Panc1 (cell line): ENCODE data around the gene SOD1. TPM values are rescaled to one million over a fixed set of nuclear protein-coding genes. Genes with fewer than 3 reads are reported as not detected.

Experiments used
- ATAC-seq: fragments of 200-7000 bp; cut with Tn5 transposase; 2 replicates; pipeline ENCODE4 v1.9.1; 2020; ENCODE audit warnings: mild to moderate bottlenecking, moderate library complexity
- BruUV-seq: library from RNA; stranded (reverse); fragments of 400-500 nt; replicated peaks from 2 replicates; lab custom pipeline; 2021; lab: Mats Ljungman, UMichigan
- CTCF ChIA-PET: fragments of 300-600 bp; sonication (Branson Sonifier 250); formaldehyde crosslinking; loops from one replicate; lab custom pipeline; 2022; ENCODE audit warnings: antibody characterized with exemption; lab: Charles Lee
- POLR2A ChIA-PET: fragments of 300-600 bp; sonication (Branson Sonifier 250); formaldehyde crosslinking; loops from one replicate; lab custom pipeline; 2022; ENCODE audit warnings: antibody characterized with exemption; lab: Charles Lee
- DNase-seq: peaks from one replicate; pipeline ENCODE4 v3.0.0-alpha.2; 2010; ENCODE audit warnings: low read depth, low spot score
- H3K27ac ChIP-seq: 2 replicates; pipeline ENCODE4 v1.5.1; 2011; ENCODE audit warnings: mild to moderate bottlenecking, low read length, inconsistent platforms
- H3K27me3 ChIP-seq: fragments of 200-500 bp; sonication (Bioruptor generic); 2 replicates; pipeline ENCODE4 v1.6.0; 2014; ENCODE audit warnings: low read length, inconsistent platforms; ENCODE audit not compliant: control insufficient read depth, insufficient read depth
- H3K36me3 ChIP-seq: fragments of 200-500 bp; sonication (Bioruptor generic); 2 replicates; pipeline ENCODE4 v1.5.1; 2014; ENCODE audit warnings: inconsistent platforms, mild to moderate bottlenecking, low read length, moderate library complexity; ENCODE audit not compliant: control insufficient read depth, insufficient read depth
- H3K4me1 ChIP-seq: 2 replicates; pipeline ENCODE4 v1.5.1; 2011; ENCODE audit warnings: inconsistent platforms, mild to moderate bottlenecking, low read length, moderate library complexity; ENCODE audit not compliant: control insufficient read depth, insufficient read depth
- H3K4me3 ChIP-seq, 2 experiments: 2 replicates each; pipeline ENCODE4 v1.5.1; 2011 to 2012; ENCODE audit warnings: low read depth in 2 of 2, low read length in 2 of 2, mild to moderate bottlenecking in 2 of 2, inconsistent platforms in 1 of 2, moderate library complexity in 1 of 2
- H3K9me3 ChIP-seq: fragments of 200-500 bp; sonication (Bioruptor generic); 2 replicates; pipeline ENCODE4 v1.5.1; 2014; ENCODE audit warnings: low read depth, mild to moderate bottlenecking, inconsistent platforms, low read length, moderate library complexity; ENCODE audit not compliant: control insufficient read depth, insufficient read depth
- POLR2AphosphoS5 ChIP-seq: IDR thresholded peaks from 2 replicates; pipeline ENCODE4 v1.6.1; 2012; ENCODE audit warnings: mild to moderate bottlenecking, low read depth, low read length, moderate library complexity
- SIN3A ChIP-seq: IDR thresholded peaks from 2 replicates; pipeline ENCODE4 v1.6.1; 2012; ENCODE audit warnings: low read depth, mild to moderate bottlenecking, low read length, moderate library complexity, borderline replicate concordance; ENCODE audit not compliant: insufficient read depth
- TCF7L2 ChIP-seq: IDR thresholded peaks from 2 replicates; pipeline ENCODE4 v1.6.1; 2011; ENCODE audit warnings: mild to moderate bottlenecking, low read depth, low read length, inconsistent platforms
- in situ Hi-C: cut with HindIII; loops from 2 replicates; pipeline ENCODE4 v1.10.0; 2016; ENCODE audit warnings: low sequenced_read_pairs, low pct_unique_long_range_greater_than_20kb
- intact Hi-C: fragments of 100-400 bp; cut with micrococcal nuclease; formaldehyde crosslinking; loops from one replicate; pipeline ENCODE4 v1.10.0; 2022; ENCODE audit not compliant: unreplicated experiment
- total RNA-seq: library from RNA; stranded (reverse); gene quantifications from one replicate; pipeline ENCODE4 v1.2.1, GENCODE V29; 2021; ENCODE audit not compliant: unreplicated experiment
- TF ChIP-seq, protein P1 (sequence below): fragments of 450-650 bp; IDR thresholded peaks from 2 replicates; pipeline ENCODE4 v1.5.1; 2017; ENCODE audit warnings: mild to moderate bottlenecking
- TF ChIP-seq, protein P2 (sequence below), 2 experiments: IDR thresholded peaks; 2 replicates each; pipeline ENCODE4 v1.6.1; 2011 to 2012; ENCODE audit warnings: low read depth in 2 of 2, control low read depth in 1 of 2, low read length in 1 of 2, mild to moderate bottlenecking in 1 of 2, moderate library complexity in 1 of 2; ENCODE audit not compliant: insufficient read depth in 1 of 2

The SOD1 gene
- total RNA-seq, 1 experiment from 2014 or later: 221 TPM

DNA sequence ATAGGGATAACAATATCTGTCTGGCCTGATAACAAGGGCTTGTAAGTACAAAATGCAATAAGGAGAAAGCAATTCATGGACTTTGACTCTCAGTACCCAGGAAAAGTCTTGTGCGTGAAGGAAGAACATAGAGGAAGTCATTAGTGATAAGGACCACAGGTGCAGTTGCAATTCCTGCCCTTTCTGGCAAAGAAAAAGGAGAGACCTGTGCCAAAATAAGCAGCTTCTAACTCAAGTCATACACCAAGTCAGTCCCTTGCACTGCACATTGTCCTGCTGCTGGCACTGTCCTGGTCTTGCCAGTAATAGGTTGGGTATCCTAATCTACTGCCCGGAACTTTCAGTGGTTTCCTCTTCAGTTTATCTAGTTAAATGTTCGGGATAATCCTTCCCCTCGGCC lies 14.8 kb upstream of the SOD1 start:
- Histone ChIP-seq H3K27ac (no peak overlapping the region), H3K4me1 (no peaks in the 10 kb centered on the region), H3K4me3 (no peak overlapping the region), H3K9me3 (no peaks in the 10 kb centered on the region), H3K36me3 (no peaks in the 10 kb centered on the region), H3K27me3 (no peaks in the 10 kb centered on the region)
- no peak for ATAC-seq
- TF ChIP-seq, protein P1, sequence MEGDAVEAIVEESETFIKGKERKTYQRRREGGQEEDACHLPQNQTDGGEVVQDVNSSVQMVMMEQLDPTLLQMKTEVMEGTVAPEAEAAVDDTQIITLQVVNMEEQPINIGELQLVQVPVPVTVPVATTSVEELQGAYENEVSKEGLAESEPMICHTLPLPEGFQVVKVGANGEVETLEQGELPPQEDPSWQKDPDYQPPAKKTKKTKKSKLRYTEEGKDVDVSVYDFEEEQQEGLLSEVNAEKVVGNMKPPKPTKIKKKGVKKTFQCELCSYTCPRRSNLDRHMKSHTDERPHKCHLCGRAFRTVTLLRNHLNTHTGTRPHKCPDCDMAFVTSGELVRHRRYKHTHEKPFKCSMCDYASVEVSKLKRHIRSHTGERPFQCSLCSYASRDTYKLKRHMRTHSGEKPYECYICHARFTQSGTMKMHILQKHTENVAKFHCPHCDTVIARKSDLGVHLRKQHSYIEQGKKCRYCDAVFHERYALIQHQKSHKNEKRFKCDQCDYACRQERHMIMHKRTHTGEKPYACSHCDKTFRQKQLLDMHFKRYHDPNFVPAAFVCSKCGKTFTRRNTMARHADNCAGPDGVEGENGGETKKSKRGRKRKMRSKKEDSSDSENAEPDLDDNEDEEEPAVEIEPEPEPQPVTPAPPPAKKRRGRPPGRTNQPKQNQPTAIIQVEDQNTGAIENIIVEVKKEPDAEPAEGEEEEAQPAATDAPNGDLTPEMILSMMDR: no peak
- TF ChIP-seq SIN3A (no peak), TCF7L2 (no peak), POLR2AphosphoS5 (no peak)
- TF ChIP-seq, protein P2, sequence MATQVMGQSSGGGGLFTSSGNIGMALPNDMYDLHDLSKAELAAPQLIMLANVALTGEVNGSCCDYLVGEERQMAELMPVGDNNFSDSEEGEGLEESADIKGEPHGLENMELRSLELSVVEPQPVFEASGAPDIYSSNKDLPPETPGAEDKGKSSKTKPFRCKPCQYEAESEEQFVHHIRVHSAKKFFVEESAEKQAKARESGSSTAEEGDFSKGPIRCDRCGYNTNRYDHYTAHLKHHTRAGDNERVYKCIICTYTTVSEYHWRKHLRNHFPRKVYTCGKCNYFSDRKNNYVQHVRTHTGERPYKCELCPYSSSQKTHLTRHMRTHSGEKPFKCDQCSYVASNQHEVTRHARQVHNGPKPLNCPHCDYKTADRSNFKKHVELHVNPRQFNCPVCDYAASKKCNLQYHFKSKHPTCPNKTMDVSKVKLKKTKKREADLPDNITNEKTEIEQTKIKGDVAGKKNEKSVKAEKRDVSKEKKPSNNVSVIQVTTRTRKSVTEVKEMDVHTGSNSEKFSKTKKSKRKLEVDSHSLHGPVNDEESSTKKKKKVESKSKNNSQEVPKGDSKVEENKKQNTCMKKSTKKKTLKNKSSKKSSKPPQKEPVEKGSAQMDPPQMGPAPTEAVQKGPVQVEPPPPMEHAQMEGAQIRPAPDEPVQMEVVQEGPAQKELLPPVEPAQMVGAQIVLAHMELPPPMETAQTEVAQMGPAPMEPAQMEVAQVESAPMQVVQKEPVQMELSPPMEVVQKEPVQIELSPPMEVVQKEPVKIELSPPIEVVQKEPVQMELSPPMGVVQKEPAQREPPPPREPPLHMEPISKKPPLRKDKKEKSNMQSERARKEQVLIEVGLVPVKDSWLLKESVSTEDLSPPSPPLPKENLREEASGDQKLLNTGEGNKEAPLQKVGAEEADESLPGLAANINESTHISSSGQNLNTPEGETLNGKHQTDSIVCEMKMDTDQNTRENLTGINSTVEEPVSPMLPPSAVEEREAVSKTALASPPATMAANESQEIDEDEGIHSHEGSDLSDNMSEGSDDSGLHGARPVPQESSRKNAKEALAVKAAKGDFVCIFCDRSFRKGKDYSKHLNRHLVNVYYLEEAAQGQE (IDR thresholded peaks at IDR 0.05; ENCODE audit: insufficient read depth in 1 of 2, low read depth in 2 of 2, low read length in 1 of 2): no peak
- no TSS peak for BruUV-seq
- no peak for DNase-seq
- CTCF ChIA-PET: no interaction called here
- intact Hi-C loops: no loop called here
- POLR2A ChIA-PET: no interaction called here
- in situ Hi-C loops: no loop called here

DNA sequence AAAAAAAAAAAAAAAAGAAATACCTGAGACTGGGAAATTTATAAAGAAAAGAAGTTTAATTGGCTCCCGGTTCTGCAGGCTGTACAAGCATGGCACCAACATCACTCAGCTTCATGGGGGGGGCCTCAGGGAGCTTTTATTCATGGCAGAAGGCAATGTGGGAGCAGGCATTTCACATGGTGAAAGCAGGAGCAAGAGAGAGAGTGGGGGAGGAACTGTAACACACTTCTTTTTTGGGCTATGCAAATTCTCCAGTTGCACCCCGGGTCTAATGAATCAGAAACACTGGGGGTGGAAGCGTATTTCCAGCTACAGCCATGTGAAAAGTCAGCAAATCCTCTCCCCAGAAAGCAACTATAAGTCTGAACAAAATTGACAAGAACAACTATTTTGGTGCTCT lies 11.8 kb upstream of the SOD1 start:
- no peaks in the 10 kb centered on the region for H3K36me3 ChIP-seq
- H3K27ac ChIP-seq: no peak overlapping the region
- ChIA-PET POLR2A (no interaction called here), CTCF (no interaction called here)
- no peaks in the 10 kb centered on the region for H3K9me3 ChIP-seq
- H3K4me1 ChIP-seq: no peaks in the 10 kb centered on the region
- H3K4me3 ChIP-seq: no peak overlapping the region
- DNase-seq (no peak), ATAC-seq (no peak)
- no peaks in the 10 kb centered on the region for H3K27me3 ChIP-seq
- BruUV-seq: no TSS peak
- no peak for TF ChIP-seq SIN3A
- TF ChIP-seq TCF7L2: no peak
- no peak for TF ChIP-seq POLR2AphosphoS5
- TF ChIP-seq, protein P2 (IDR thresholded peaks at IDR 0.05; ENCODE audit: insufficient read depth in 1 of 2, low read depth in 2 of 2, low read length in 1 of 2): no peak
- TF ChIP-seq, protein P1: no peak
- in situ Hi-C loops: no loop called here
- intact Hi-C loops: no loop called here
